GM12875 (cell line): Measurements from ENCODE around the gene LRRC8C.

Source experiments
- H3K4me3 ChIP-seq: one replicate; pipeline ENCODE4 v1.5.1; 2011; ENCODE audit warnings: low read depth, low read length, control low read depth
- TF ChIP-seq, protein P1 (sequence below): IDR thresholded peaks from 2 replicates; pipeline ENCODE4 v1.5.1; 2011; ENCODE audit warnings: low read depth, mild to moderate bottlenecking, control low read depth, inconsistent platforms, low read length, moderate library complexity, borderline replicate concordance; ENCODE audit not compliant: insufficient read depth

The LRRC8C gene

DNA sequence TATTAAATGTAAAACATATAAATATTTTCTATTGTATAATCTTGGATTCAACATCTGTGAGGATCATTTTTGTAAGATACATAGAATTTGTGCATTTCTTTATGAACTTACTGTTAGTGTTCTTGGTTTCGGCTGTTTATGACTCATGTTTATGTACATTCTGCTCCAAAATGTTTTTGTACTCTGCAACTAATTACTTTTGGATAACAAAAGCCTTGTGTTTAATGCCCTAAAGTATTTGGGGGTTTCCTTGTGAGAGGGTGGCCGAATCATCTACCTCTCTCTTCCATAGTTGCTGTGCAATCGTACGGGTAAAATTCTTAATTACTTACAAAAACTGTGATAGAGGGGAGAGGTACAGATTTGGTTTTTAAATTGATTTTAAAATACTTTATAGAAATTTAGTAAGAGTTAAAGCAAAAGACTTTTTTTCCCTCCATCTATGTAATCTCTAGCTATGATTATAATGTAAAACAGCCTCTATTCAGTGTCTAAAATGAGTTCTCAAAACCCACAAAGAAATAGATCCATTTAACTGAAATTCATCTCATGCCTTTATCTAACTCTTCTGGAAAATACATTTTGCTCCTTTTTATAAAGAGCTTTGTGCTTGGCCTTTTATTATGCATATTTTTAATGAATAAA, 38.7 kb upstream of the LRRC8C start:
- H3K4me3 ChIP-seq: no peak overlapping the region
- TF ChIP-seq, protein P1, sequence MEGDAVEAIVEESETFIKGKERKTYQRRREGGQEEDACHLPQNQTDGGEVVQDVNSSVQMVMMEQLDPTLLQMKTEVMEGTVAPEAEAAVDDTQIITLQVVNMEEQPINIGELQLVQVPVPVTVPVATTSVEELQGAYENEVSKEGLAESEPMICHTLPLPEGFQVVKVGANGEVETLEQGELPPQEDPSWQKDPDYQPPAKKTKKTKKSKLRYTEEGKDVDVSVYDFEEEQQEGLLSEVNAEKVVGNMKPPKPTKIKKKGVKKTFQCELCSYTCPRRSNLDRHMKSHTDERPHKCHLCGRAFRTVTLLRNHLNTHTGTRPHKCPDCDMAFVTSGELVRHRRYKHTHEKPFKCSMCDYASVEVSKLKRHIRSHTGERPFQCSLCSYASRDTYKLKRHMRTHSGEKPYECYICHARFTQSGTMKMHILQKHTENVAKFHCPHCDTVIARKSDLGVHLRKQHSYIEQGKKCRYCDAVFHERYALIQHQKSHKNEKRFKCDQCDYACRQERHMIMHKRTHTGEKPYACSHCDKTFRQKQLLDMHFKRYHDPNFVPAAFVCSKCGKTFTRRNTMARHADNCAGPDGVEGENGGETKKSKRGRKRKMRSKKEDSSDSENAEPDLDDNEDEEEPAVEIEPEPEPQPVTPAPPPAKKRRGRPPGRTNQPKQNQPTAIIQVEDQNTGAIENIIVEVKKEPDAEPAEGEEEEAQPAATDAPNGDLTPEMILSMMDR: no peak

DNA sequence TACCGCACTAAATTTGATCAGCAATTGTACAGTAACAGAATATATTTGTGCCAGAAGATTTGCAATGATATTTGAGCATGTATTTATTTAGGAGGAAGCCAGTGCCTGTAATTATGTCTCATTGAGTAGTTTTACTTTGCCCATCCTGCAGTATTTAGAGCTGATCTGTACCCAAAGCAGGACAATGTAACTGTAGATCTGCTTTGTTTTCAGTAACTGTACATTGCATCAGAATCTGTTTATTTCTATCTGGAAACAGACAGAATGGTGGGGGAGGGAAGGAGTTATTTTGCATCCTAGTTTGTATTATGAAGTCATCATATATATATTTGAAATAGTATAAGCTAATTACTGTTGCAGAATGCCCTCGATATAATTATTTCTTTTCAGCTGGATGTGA, 36.2 kb upstream of the LRRC8C start:
- no peak overlapping the region for H3K4me3 ChIP-seq
- TF ChIP-seq, protein P1: no peak

DNA sequence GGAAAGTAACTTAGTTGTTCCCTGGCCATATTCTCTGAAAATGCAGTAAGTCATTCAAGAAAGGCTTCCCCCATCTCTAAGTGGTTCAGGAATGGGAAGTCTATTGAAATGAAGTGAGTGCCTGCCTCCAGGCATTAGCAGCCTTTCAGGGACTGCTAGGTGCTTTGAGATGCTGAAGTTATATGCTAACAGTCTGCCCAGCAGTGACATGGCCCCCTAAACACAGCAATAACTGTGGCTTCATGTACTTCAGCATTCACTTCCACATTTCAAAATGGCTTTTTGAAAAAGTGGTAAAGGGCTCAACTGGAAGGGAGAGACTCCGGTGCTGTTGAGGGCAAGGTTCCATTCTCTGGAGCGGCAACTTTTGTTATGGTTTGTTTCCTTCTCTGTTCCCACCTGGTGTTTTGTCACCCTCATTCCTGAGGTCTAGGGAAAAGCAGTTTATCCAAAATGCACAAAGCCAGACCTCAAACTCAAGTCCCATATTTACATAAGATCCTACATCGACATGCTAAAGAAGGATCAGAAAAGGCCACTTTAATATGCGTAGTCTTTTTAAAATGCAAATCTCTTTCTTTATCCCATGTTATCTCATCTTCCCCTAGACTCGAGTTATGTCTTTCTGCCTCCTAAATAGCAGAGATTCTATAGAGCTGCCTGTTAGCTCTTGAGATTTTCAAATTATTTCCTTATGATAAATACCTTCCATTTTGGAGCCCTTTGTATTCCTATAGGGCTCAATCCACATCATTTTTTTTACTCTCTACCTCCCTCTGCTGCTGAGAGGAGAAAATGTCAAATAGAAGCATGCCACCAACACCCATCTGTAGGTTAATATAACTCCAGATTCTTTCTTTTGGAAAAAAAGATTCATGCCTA, 34.2 kb upstream of the LRRC8C start:
- TF ChIP-seq, protein P1: peak; percentile 31; the same call in 1 of the 2 replicates
- H3K4me3 ChIP-seq: no peak overlapping the region

DNA sequence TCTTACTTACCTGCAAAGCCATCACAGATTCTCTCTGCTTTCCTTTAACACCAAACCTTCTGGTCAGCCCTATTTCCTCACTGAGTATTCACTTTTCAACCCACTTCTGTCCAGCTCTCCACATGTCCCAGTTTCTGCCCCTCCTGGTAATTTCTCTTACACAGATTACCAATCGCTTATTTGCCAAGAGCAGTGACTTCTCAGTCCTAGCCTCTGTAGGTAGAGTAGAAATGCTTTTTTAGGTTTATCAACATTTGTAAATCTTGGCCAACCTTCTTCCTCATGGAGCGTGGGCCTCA, 33.6 kb upstream of the LRRC8C start:
- TF ChIP-seq, protein P1: no peak
- H3K4me3 ChIP-seq: no peak overlapping the region

DNA sequence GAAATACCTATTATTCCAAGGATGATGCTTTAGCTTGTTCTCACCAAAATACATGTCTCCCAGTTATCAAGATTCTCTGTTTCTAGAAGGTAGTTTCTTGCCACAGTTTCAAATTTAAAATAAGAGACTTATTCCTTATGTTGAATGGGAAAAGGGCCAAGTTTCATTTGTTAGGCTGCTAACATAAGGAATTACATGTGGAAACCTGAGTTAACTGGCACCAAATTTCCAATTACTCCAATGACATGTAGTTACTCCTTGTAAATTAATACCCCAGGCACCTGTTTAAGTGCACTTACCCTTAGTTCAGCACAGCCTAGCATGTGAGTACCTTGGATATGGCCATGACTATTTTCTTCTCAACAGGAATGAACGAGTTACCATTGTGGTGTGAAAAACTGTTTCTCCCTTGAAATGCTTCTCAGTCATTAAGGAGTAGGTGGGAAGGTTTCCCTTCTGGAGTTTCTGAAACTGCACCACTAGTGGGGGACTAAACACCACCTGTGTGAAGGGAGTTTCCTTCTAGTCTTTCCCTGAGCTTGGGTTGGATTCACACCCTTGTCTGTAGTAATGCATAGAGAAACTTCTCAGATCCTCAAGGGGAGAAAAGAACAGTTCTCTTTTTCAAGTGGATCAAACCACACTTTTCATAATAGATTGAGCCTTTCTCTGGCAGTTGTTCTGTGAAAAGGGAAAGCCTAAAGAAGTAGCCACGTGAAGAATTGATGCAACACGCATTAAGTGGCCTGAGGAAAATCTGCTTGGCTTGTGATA, 32.3 kb upstream of the LRRC8C start:
- no peak overlapping the region for H3K4me3 ChIP-seq
- TF ChIP-seq, protein P1: no peak

DNA sequence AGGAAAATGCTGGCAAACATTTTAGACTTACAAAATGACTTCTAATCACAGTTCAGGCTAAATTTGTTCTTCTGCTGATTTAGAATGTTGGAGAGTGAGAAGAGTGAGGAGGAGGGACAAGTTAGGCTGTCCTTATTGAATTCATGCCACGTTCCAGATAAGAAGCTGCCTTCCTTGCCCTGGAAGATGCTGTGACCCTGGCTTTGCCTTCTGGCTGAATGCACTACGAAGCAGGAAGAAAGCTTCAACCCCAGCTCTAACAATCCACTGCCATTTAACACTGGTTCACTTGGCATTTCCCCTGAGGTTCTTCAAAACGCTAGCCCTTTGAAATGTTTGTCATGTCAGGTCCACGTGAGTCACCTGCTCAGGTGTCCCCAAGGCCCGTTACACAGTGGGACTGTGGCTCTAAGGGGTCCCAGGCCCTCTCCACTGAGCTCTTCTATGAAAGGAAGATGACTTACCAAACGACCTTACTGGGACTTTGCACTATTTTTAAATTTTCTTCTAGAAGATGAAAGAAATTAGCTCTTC, 30.0 kb upstream of the LRRC8C start:
- TF ChIP-seq, protein P1: no peak
- H3K4me3 ChIP-seq: no peak overlapping the region
